Activated CD8-positive, alpha-beta T cell treated with anti-CD3 and anti-CD28 coated beads for 36 hours (primary cell): ENCODE data around the gene CFAP97. TPM values are rescaled to one million over a fixed set of nuclear protein-coding genes. Genes with fewer than 3 reads are reported as not detected.
A peak's percentile ranks its signal among the peaks of the same experiment; 100 is the strongest.

Source experiments
- ATAC-seq: fragments of 200-7000 bp; cut with Tn5 transposase; one replicate; pipeline ENCODE4 v1.10.0; 2021; ENCODE audit warnings: mild to moderate bottlenecking, moderate library complexity
- CTCF ChIA-PET: fragments of 350-600 bp; sonication (Branson Sonifier 250); formaldehyde crosslinking; loops from one replicate; lab custom pipeline; 2021; ENCODE audit warnings: antibody characterized with exemption; lab: Charles Lee
- POLR2A ChIA-PET: fragments of 350-600 bp; sonication (Branson Sonifier 250); formaldehyde crosslinking; loops from one replicate; lab custom pipeline; 2021; ENCODE audit warnings: antibody characterized with exemption; lab: Charles Lee
- DNase-seq: peaks from one replicate; pipeline ENCODE4 v3.0.0-alpha.2; 2020
- H3K27ac Mint-ChIP-seq: one replicate; pipeline ENCODE4 v1.8.0; 2021; ENCODE audit warnings: mild to moderate bottlenecking, mixed read lengths
- H3K27me3 Mint-ChIP-seq: one replicate; pipeline ENCODE4 v1.8.0; 2021; ENCODE audit warnings: mixed read lengths
- H3K36me3 Mint-ChIP-seq: one replicate; pipeline ENCODE4 v1.8.0; 2021; ENCODE audit warnings: low read depth, mixed read lengths
- H3K4me1 Mint-ChIP-seq: one replicate; pipeline ENCODE4 v1.8.0; 2021; ENCODE audit warnings: low read depth, mixed read lengths
- H3K4me3 Mint-ChIP-seq: one replicate; pipeline ENCODE4 v1.8.0; 2021; ENCODE audit warnings: mild to moderate bottlenecking, moderate library complexity, mixed read lengths
- H3K9me3 Mint-ChIP-seq: one replicate; pipeline ENCODE4 v1.8.0; 2021; ENCODE audit warnings: mixed read lengths
- CTCF ChIP-seq: fragments of 200-600 bp; IDR thresholded peaks from one replicate; pipeline ENCODE4 v1.8.0; 2022; ENCODE audit warnings: antibody characterized with exemption, mild to moderate bottlenecking
- intact Hi-C: fragments of 100-400 bp; cut with micrococcal nuclease; formaldehyde crosslinking; loops from one replicate; pipeline ENCODE4 v1.10.0; 2022
- total RNA-seq, 2 experiments: library from RNA; stranded (reverse); gene quantifications; one replicate each; pipeline ENCODE4 v1.2.3, GENCODE V29; 2021

Gene CFAP97
- total RNA-seq, 2 experiments from 2014 or later: 48.5 to 50.3 TPM

GRCh38 chr4:185149392-185149791 lies 54.4 kb downstream of the CFAP97 start:
- CTCF ChIA-PET: no interaction called here
- no peaks in the 10 kb centered on the region for H3K9me3 Mint-ChIP-seq
- intact Hi-C loops: loop anchor here (2.0 kb wide), 1 partner anchor 41 kb away; no protein-coding TSS in a partner anchor

GRCh38 chr4:185145572-185145971 lies 58.2 kb downstream of the CFAP97 start:
- H3K36me3 Mint-ChIP-seq: peaks cover 2% of the 10 kb centered on the region
- no peak for TF ChIP-seq CTCF

More at GRCh38 chr4:185149392-185149791, 54.4 kb downstream of the CFAP97 start:
- no peak for TF ChIP-seq CTCF
- Mint-ChIP-seq H3K27me3 (no peaks in the 10 kb centered on the region), H3K4me1 (no peaks in the 10 kb centered on the region), H3K4me3 (no peak overlapping the region), H3K27ac (no peak overlapping the region), H3K36me3 (peaks cover 27% of the 10 kb centered on the region)
- DNase-seq (no peak), ATAC-seq (no peak)
- POLR2A ChIA-PET: no interaction called here

GRCh38 chr4:185144601-185145240 lies 59.1 kb downstream of the CFAP97 start:
- Mint-ChIP-seq H3K27me3 (peaks cover 3% of the 10 kb centered on the region), H3K4me3 (peak overlapping the region; percentile 78), H3K27ac (no peak overlapping the region), H3K36me3 (no peaks in the 10 kb centered on the region), H3K9me3 (no peaks in the 10 kb centered on the region), H3K4me1 (peaks cover 13% of the 10 kb centered on the region)
- intact Hi-C loops: no loop called here
- TF ChIP-seq CTCF: no peak
- CTCF ChIA-PET: interaction anchor here (1.0 to 4.1 kb wide), 3 partner anchors 11 to 105 kb away, joined by 3 to 30 read pairs (median 6); no protein-coding TSS in a partner anchor
- ATAC-seq (no peak), DNase-seq (no peak)
- POLR2A ChIA-PET: interaction anchor here (1.0 kb wide), 1 partner anchor 223 kb away, joined by 3 read pairs; no protein-coding TSS in a partner anchor

More at GRCh38 chr4:185145572-185145971, 58.2 kb downstream of the CFAP97 start:
- POLR2A ChIA-PET: interaction anchor here (1.1 kb wide), 1 partner anchor 19 kb away, joined by 3 read pairs; no protein-coding TSS in a partner anchor
- H3K27ac Mint-ChIP-seq: no peak overlapping the region
- no peak overlapping the region for H3K4me3 Mint-ChIP-seq
- H3K27me3 Mint-ChIP-seq: peaks cover 3% of the 10 kb centered on the region
- no peak for DNase-seq
- CTCF ChIA-PET: interaction anchor here (1.0 to 4.1 kb wide), 3 partner anchors 11 to 106 kb away, joined by 3 to 30 read pairs (median 6); no protein-coding TSS in a partner anchor
- intact Hi-C loops: no loop called here
- H3K4me1 Mint-ChIP-seq: peaks cover 13% of the 10 kb centered on the region
- H3K9me3 Mint-ChIP-seq: no peaks in the 10 kb centered on the region
- no peak for ATAC-seq

DNA sequence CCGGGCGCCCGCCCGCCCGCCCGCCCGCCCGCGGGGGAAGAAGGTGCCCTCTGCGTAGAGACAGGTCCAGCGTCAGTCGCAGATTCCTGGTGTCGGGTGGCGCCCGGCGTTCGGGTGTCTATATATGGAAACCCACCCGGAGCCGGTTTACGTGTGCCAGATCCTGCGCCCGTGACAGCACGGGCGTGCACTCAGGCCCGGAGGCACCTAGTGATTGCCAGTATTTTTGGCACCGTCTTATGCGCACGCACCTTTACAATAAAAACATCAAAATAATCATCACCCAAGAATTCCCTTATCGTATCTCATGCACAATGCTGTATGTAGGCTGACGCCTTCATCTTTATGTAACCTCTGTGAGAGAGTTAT lies 60.2 kb downstream of the CFAP97 start:
- intact Hi-C loops: no loop called here
- no peak overlapping the region for H3K27ac Mint-ChIP-seq

More for the DNA sequence above, 60.2 kb downstream of the CFAP97 start:
- DNase-seq (peak; percentile 38), ATAC-seq (peak; percentile 5)
- H3K9me3 Mint-ChIP-seq: no peaks in the 10 kb centered on the region
- POLR2A ChIA-PET: interaction anchor here (0.5 to 1.6 kb wide), 10 partner anchors 12 to 489 kb away, joined by 3 to 6 read pairs (median 3); partner anchors contain the start of genes CENPU and SNX25
- peaks cover 13% of the 10 kb centered on the region for H3K4me1 Mint-ChIP-seq
- peaks cover 3% of the 10 kb centered on the region for H3K27me3 Mint-ChIP-seq
- peak overlapping the region; percentile 78 for H3K4me3 Mint-ChIP-seq
- H3K36me3 Mint-ChIP-seq: no peaks in the 10 kb centered on the region
- CTCF ChIA-PET: interaction anchor here (1.0 to 4.1 kb wide), 6 partner anchors 9 to 103 kb away, joined by 3 to 30 read pairs (median 8); no protein-coding TSS in a partner anchor
- TF ChIP-seq CTCF: no peak
